ENCODE results near the gene ARHGEF4.

The ARHGEF4 gene

GRCh38 chr2:130933501-130933900, 96.8 kb downstream of the ARHGEF4 start:
- TF ChIP-seq, protein P1, sequence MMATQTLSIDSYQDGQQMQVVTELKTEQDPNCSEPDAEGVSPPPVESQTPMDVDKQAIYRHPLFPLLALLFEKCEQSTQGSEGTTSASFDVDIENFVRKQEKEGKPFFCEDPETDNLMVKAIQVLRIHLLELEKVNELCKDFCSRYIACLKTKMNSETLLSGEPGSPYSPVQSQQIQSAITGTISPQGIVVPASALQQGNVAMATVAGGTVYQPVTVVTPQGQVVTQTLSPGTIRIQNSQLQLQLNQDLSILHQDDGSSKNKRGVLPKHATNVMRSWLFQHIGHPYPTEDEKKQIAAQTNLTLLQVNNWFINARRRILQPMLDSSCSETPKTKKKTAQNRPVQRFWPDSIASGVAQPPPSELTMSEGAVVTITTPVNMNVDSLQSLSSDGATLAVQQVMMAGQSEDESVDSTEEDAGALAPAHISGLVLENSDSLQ (IDR thresholded peaks at IDR 0.05), result no peak
- TF ChIP-seq CTBP1 (IDR thresholded peaks at IDR 0.05; ENCODE audit: borderline replicate concordance), result no peak
- TF ChIP-seq BHLHE40 (IDR thresholded peaks at IDR 0.05; ENCODE audit: borderline replicate concordance), result no peak
- TF ChIP-seq FOXK2 (IDR thresholded peaks at IDR 0.05), result no peak
- no peak for TF ChIP-seq SUZ12 (IDR thresholded peaks at IDR 0.05)
- no peak for TF ChIP-seq HDGF (IDR thresholded peaks at IDR 0.05; ENCODE audit: borderline replicate concordance)
- TF ChIP-seq LEF1 (IDR thresholded peaks at IDR 0.05; ENCODE audit: borderline replicate concordance), result no peak
- TF ChIP-seq ZNF384 (IDR thresholded peaks at IDR 0.05), result no peak
- no peak for TF ChIP-seq TARDBP (IDR thresholded peaks at IDR 0.05)
- TF ChIP-seq ELF4 (IDR thresholded peaks at IDR 0.05), result no peak
- no peak for TF ChIP-seq ARNT (IDR thresholded peaks at IDR 0.05)
- no peak for TF ChIP-seq L3MBTL2 (conservative IDR thresholded peaks at IDR 0.05)
- no peak for TF ChIP-seq FOXA1 (IDR thresholded peaks at IDR 0.05)
- TF ChIP-seq FOXM1 (IDR thresholded peaks at IDR 0.05; ENCODE audit: borderline replicate concordance), result no peak
- no peak for TF ChIP-seq SP1 (IDR thresholded peaks at IDR 0.05)
- TF ChIP-seq NFRKB (IDR thresholded peaks at IDR 0.05), result no peak
- ChIA-PET POLR2A (no interaction called here), CTCF (no interaction called here)
- no peak for DNase-seq (ENCODE audit: extremely low spot score)

- DNase-seq (ENCODE audit: extremely low spot score), result no peak
- CTCF ChIA-PET, result no interaction called here
- TF ChIP-seq CTBP1 (IDR thresholded peaks at IDR 0.05; ENCODE audit: borderline replicate concordance), result no peak
- TF ChIP-seq LEF1 (IDR thresholded peaks at IDR 0.05; ENCODE audit: borderline replicate concordance), result no peak
- TF ChIP-seq ARNT (IDR thresholded peaks at IDR 0.05), result no peak
- TF ChIP-seq FOXA1 (IDR thresholded peaks at IDR 0.05), result no peak
- no peak for TF ChIP-seq SP1 (IDR thresholded peaks at IDR 0.05)
- no peak for TF ChIP-seq SUZ12 (IDR thresholded peaks at IDR 0.05)
- no peak for TF ChIP-seq ELF4 (IDR thresholded peaks at IDR 0.05)
- TF ChIP-seq NFRKB (IDR thresholded peaks at IDR 0.05), result no peak
- TF ChIP-seq L3MBTL2 (conservative IDR thresholded peaks at IDR 0.05), result no peak
- TF ChIP-seq FOXM1 (IDR thresholded peaks at IDR 0.05; ENCODE audit: borderline replicate concordance), result no peak
- TF ChIP-seq FOXK2 (IDR thresholded peaks at IDR 0.05), result no peak
- no peak for TF ChIP-seq ZNF384 (IDR thresholded peaks at IDR 0.05)
- TF ChIP-seq TARDBP (IDR thresholded peaks at IDR 0.05), result no peak
- no peak for TF ChIP-seq HDGF (IDR thresholded peaks at IDR 0.05; ENCODE audit: borderline replicate concordance)
- TF ChIP-seq, protein P1 (IDR thresholded peaks at IDR 0.05), result no peak
- TF ChIP-seq BHLHE40 (IDR thresholded peaks at IDR 0.05; ENCODE audit: borderline replicate concordance), result no peak
- POLR2A ChIA-PET, result no interaction called here
Observed at GRCh38 chr2:130936451-130936850, 99.7 kb downstream of the ARHGEF4 start.

DNA sequence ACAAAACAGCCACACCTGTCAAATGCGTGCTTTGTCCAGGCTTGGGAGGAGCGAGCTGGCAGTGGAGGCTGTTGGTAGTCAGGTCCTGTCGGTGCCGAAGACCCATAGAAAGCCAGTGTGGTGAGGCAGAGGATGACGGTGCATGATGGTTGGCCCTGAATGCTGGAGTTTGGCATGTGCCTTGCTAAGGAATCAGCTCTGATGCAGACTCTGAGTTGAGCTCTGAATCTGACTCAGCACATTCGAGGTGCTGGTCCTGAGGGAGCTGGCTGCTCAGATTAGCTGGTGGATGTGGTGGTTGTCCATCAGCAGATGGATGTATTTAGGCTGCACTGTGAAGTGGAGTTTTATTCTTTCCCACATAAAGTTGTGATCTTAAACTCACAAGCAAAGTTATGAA, 111.3 kb downstream of the ARHGEF4 start:
- DNase-seq (ENCODE audit: extremely low spot score), result no peak
- TF ChIP-seq TARDBP (IDR thresholded peaks at IDR 0.05), result no peak
- no peak for TF ChIP-seq ZNF384 (IDR thresholded peaks at IDR 0.05)
- no peak for TF ChIP-seq FOXM1 (IDR thresholded peaks at IDR 0.05; ENCODE audit: borderline replicate concordance)
- TF ChIP-seq FOXA1 (IDR thresholded peaks at IDR 0.05), result no peak
- no peak for TF ChIP-seq NFRKB (IDR thresholded peaks at IDR 0.05)
- POLR2A ChIA-PET, result no interaction called here
- CTCF ChIA-PET, result interaction anchor here (0.9 kb wide), 1 partner anchor 17 kb away, joined by 3 read pairs; no protein-coding TSS in a partner anchor

DNA sequence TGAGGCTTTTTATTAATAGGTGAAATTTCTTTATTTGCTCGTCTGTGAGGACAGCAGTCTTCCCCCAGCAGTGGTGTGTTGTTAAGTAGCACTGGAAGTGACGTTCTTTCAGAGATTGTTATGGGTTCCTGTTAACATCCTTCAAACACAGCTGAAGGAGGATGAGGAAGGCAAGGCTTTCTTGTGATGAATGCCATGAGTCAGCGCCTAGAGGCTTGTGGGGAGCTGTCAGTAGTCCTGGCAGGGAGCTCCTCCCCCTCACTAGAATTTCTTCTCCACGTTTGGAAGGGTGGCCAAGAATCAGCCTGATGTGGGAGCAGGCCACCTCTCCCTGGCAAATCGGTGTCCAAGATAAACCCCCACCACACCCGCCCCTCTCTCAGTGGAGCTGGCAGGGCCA, 113.2 kb downstream of the ARHGEF4 start:
- TF ChIP-seq TARDBP (IDR thresholded peaks at IDR 0.05) (no peak), FOXK2 (IDR thresholded peaks at IDR 0.05) (no peak), FOXA1 (IDR thresholded peaks at IDR 0.05) (no peak), ARNT (IDR thresholded peaks at IDR 0.05) (no peak), SP1 (IDR thresholded peaks at IDR 0.05) (no peak), L3MBTL2 (conservative IDR thresholded peaks at IDR 0.05) (no peak), ZNF384 (IDR thresholded peaks at IDR 0.05) (no peak), SUZ12 (IDR thresholded peaks at IDR 0.05) (no peak), HDGF (IDR thresholded peaks at IDR 0.05; ENCODE audit: borderline replicate concordance) (no peak), FOXM1 (IDR thresholded peaks at IDR 0.05; ENCODE audit: borderline replicate concordance) (no peak), CTBP1 (IDR thresholded peaks at IDR 0.05; ENCODE audit: borderline replicate concordance) (no peak), BHLHE40 (IDR thresholded peaks at IDR 0.05; ENCODE audit: borderline replicate concordance) (no peak), LEF1 (IDR thresholded peaks at IDR 0.05; ENCODE audit: borderline replicate concordance) (no peak), ELF4 (IDR thresholded peaks at IDR 0.05) (no peak), NFRKB (IDR thresholded peaks at IDR 0.05) (no peak)
- TF ChIP-seq, protein P1 (IDR thresholded peaks at IDR 0.05), result no peak
- ChIA-PET POLR2A (no interaction called here), CTCF (no interaction called here)
- no peak for DNase-seq (ENCODE audit: extremely low spot score)

GRCh38 chr2:130951018-130951417, 114.3 kb downstream of the ARHGEF4 start:
- no peak for DNase-seq (ENCODE audit: extremely low spot score)
- POLR2A ChIA-PET, result no interaction called here
- TF ChIP-seq SP1 (IDR thresholded peaks at IDR 0.05) (no peak), TARDBP (IDR thresholded peaks at IDR 0.05) (no peak)
- CTCF ChIA-PET, result interaction anchor here (1.5 kb wide), 1 partner anchor 13 kb away, joined by 3 read pairs; no protein-coding TSS in a partner anchor

GRCh38 chr2:130954873-130955272, 118.2 kb downstream of the ARHGEF4 start:
- TF ChIP-seq SP1 (IDR thresholded peaks at IDR 0.05) (no peak), ZNF384 (IDR thresholded peaks at IDR 0.05) (no peak), FOXA1 (IDR thresholded peaks at IDR 0.05) (no peak), NFRKB (IDR thresholded peaks at IDR 0.05) (no peak), LEF1 (IDR thresholded peaks at IDR 0.05; ENCODE audit: borderline replicate concordance) (no peak), FOXK2 (IDR thresholded peaks at IDR 0.05) (no peak), SUZ12 (IDR thresholded peaks at IDR 0.05) (no peak), TARDBP (IDR thresholded peaks at IDR 0.05) (no peak), L3MBTL2 (conservative IDR thresholded peaks at IDR 0.05) (no peak), HDGF (IDR thresholded peaks at IDR 0.05; ENCODE audit: borderline replicate concordance) (no peak), ARNT (IDR thresholded peaks at IDR 0.05) (no peak), ELF4 (IDR thresholded peaks at IDR 0.05) (no peak), BHLHE40 (IDR thresholded peaks at IDR 0.05; ENCODE audit: borderline replicate concordance) (no peak)
- POLR2A ChIA-PET, result no interaction called here
- no peak for DNase-seq (ENCODE audit: extremely low spot score)
- CTCF ChIA-PET, result no interaction called here

Measured in HEK293T (cell line).